Pancreas (tissue), 10 donors: ENCODE results near the gene FAM3B. TPM values are rescaled to one million over a fixed set of nuclear protein-coding genes. Genes with fewer than 3 reads are reported as not detected.

Experiments used
- ATAC-seq, 4 donors: fragments of 200-7000 bp; cut with Tn5 transposase; one replicate each; pipeline versions ENCODE4 v1.8.0 to v1.9.1; 2020; ENCODE audit warnings: mild to moderate bottlenecking in 4 of 4, moderate library complexity in 4 of 4
- DNase-seq, 6 donors: peaks; one replicate each; pipeline ENCODE4 v3.0.0-alpha.2; 2020
- FAIRE-seq: peaks from 2 replicates; lab custom pipeline; 2012; peaks lifted over from hg19 to GRCh38; lab: Jason Lieb, UNC
- H3K27ac ChIP-seq, 4 donors: fragments of 200-600 bp; sonication (generic); 1 replicate in 3 of 4; 2 replicates in 1 of 4; pipeline versions ENCODE4 v1.5.0 to v1.8.0; 2020
- H3K27me3 ChIP-seq, 4 donors: fragments of 200-600 bp; one replicate each; pipeline ENCODE4 v1.8.0; 2021
- H3K36me3 ChIP-seq, 3 donors: fragments of 200-600 bp; sonication (generic) in 1 of 3; one replicate each; pipeline versions ENCODE4 v1.5.0 to v1.8.0; 2020 to 2021
- H3K4me1 ChIP-seq, 3 donors: fragments of 200-600 bp; one replicate each; pipeline ENCODE4 v1.8.0; 2021
- H3K4me3 ChIP-seq, 4 donors: fragments of 200-600 bp; sonication (generic) in 2 of 4; one replicate each; pipeline versions ENCODE4 v1.5.0 to v1.8.0; 2020 to 2021
- H3K9me3 ChIP-seq, 4 donors: fragments of 200-600 bp; one replicate each; pipeline ENCODE4 v1.8.0; 2021
- CTCF ChIP-seq, 4 donors: fragments of 200-600 bp; sonication (generic) in 3 of 4; IDR thresholded peaks; one replicate each; pipeline versions ENCODE4 v1.5.0 to v1.8.0; 2021; ENCODE audit warnings: antibody characterized with exemption in 4 of 4
- WGBS, 2 donors: extraction: QIAGEN DNeasy Blood & Tissue Kit; methylation state at CpG; one replicate each; pipeline ENCODE4 v1.1.7; 2013; 5-methylcytosine and 5-hydroxymethylcytosine counted together
- intact Hi-C, 3 donors: fragments of 100-400 bp; cut with DNase I; formaldehyde crosslinking; loops; one replicate each; pipeline versions ENCODE4 v1.11.1 to v1.14.2; 2022
- polyA plus RNA-seq, 2 donors: library from polyadenylated mRNA; stranded (reverse); fragments of 200-250 nt; gene quantifications; one replicate each; pipeline ENCODE4 v1.2.3, GENCODE V29; 2013
- total RNA-seq, 6 donors: library from RNA; stranded (reverse); fragmentation: NEBNext Ultra II Directional in 4 of 6; extraction: Animal tissue kit (Norgen Biotek cat#: 25700) in 4 of 6; gene quantifications; one replicate each; pipeline versions ENCODE4 v1.2.1 to v1.2.4, GENCODE V29; 2021 to 2023
- donor health status: healthy with polysubstance abuse.
- donor health status: DM: no; HTN: no; CAD: no; lungs with moderate emphysema.
- donor health status: DM: no; HTN: no; CAD: no.
- donor health status: control.
- donor health status: control.
- donor health status: Bipolar disorder and iron deficiency.
- donor health status: DM: yes; HTN: yes; CAD: no.
- donor health status: DM: no; HTN: no; CAD: no.
- donor health status: DM: no; HTN: no; CAD: no.
- donor health status: DM: yes; HTN: yes; CAD: no.

The FAM3B gene
- total and polyA plus RNA-seq, 8 donors: 71.9 to 142 (median 105) TPM

- H3K4me3 ChIP-seq: no peak overlapping the region
- FAIRE-seq (no peak), DNase-seq (no peak), ATAC-seq (peak in 1 of 4 donors; percentile 19)
- no peak for TF ChIP-seq CTCF (IDR thresholded peaks at IDR 0.05)
- H3K27me3 ChIP-seq: no peaks in the 10 kb centered on the region
- H3K36me3 ChIP-seq: no peaks in the 10 kb centered on the region
- peaks cover 0 to 3% (median 0%) of the 10 kb centered on the region in 3 donors for H3K4me1 ChIP-seq
- intact Hi-C loops: no loop called here
- no peak overlapping the region for H3K27ac ChIP-seq
- 77 to 78% methylated on average over 12 of the region's 12 CpGs for WGBS, 2 donors
- no peaks in the 10 kb centered on the region for H3K9me3 ChIP-seq
These were observed 54.5 kb downstream of the FAM3B start for GRCh38 chr21:41370840-41371684.

- H3K9me3 ChIP-seq: no peaks in the 10 kb centered on the region
- no peak for ATAC-seq
- no peak for FAIRE-seq
- no peak for DNase-seq
- H3K36me3 ChIP-seq: no peaks in the 10 kb centered on the region
- TF ChIP-seq CTCF (IDR thresholded peaks at IDR 0.05): no peak
- intact Hi-C loops: no loop called here
- WGBS, 2 donors: 89 to 92% methylated on average over 7 of the region's 7 CpGs
- H3K4me1 ChIP-seq: peaks cover 0 to 3% (median 0%) of the 10 kb centered on the region in 3 donors
- H3K27ac ChIP-seq: no peak overlapping the region
- H3K27me3 ChIP-seq: no peaks in the 10 kb centered on the region
- H3K4me3 ChIP-seq: no peak overlapping the region
These were observed 55.1 kb downstream of the FAM3B start for GRCh38 chr21:41371685-41372030.

GRCh38 chr21:41373253-41373652 lies 56.7 kb downstream of the FAM3B start:
- FAIRE-seq (no peak), DNase-seq (no peak), ATAC-seq (no peak)
- no peak for TF ChIP-seq CTCF (IDR thresholded peaks at IDR 0.05)
- no peaks in the 10 kb centered on the region for H3K9me3 ChIP-seq
- WGBS, 2 donors: 65 to 82% methylated on average over 4 of the region's 4 CpGs
- no peak overlapping the region for H3K27ac ChIP-seq
- H3K27me3 ChIP-seq: no peaks in the 10 kb centered on the region
- H3K4me3 ChIP-seq: no peak overlapping the region
- intact Hi-C loops: no loop called here
- H3K4me1 ChIP-seq: no peaks in the 10 kb centered on the region
- H3K36me3 ChIP-seq: no peaks in the 10 kb centered on the region

- no peak overlapping the region for H3K27ac ChIP-seq
- ATAC-seq (no peak), FAIRE-seq (no peak), DNase-seq (no peak)
- no peak for TF ChIP-seq CTCF (IDR thresholded peaks at IDR 0.05)
- no peaks in the 10 kb centered on the region for H3K4me1 ChIP-seq
- 90 to 95% methylated on average over 8 of the region's 8 CpGs for WGBS, 2 donors
- no peak overlapping the region for H3K4me3 ChIP-seq
- no peaks in the 10 kb centered on the region for H3K9me3 ChIP-seq
- no peaks in the 10 kb centered on the region for H3K36me3 ChIP-seq
- intact Hi-C loops: no loop called here
- H3K27me3 ChIP-seq: no peaks in the 10 kb centered on the region
These were observed 57.2 kb downstream of the FAM3B start for GRCh38 chr21:41373763-41374162.

- FAIRE-seq (no peak), DNase-seq (no peak), ATAC-seq (no peak)
- intact Hi-C loops: no loop called here
- H3K9me3 ChIP-seq: no peaks in the 10 kb centered on the region
- H3K27ac ChIP-seq: no peak overlapping the region
- no peaks in the 10 kb centered on the region for H3K36me3 ChIP-seq
- 90 to 97% methylated on average over 14 of the region's 14 CpGs for WGBS, 2 donors
- H3K27me3 ChIP-seq: no peaks in the 10 kb centered on the region
- no peak overlapping the region for H3K4me3 ChIP-seq
- H3K4me1 ChIP-seq: no peaks in the 10 kb centered on the region
- TF ChIP-seq CTCF (IDR thresholded peaks at IDR 0.05): no peak
These were observed 57.6 kb downstream of the FAM3B start for GRCh38 chr21:41374177-41374712.
